Measurements from ENCODE around the gene HEY2.

Gene HEY2

DNA sequence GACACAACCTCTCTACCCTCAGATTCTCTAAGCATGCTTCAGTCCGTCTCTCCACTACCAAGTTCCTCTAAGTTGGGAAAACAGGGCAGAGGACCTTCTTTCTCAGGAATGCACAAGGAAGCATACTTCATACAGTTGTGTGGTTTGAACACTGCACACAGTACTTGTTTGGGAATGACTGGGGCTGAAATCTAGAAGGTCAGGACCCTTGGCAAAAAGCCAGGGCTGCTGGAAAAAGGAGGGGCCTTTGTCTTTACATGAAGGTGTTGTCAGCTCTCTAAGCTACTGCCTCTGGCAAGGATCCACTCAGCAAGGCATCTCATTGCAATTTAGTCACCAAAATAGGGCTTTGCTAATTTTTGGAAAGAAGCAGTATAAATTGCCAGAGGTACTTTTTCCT, 20.7 kb upstream of the HEY2 start:
- Histone ChIP-seq H3K9ac (ENCODE audit: low read length) (no peak overlapping the region), H3K4me1 (ENCODE audit: insufficient read depth, low read length) (no peaks in the 10 kb centered on the region)

DNA sequence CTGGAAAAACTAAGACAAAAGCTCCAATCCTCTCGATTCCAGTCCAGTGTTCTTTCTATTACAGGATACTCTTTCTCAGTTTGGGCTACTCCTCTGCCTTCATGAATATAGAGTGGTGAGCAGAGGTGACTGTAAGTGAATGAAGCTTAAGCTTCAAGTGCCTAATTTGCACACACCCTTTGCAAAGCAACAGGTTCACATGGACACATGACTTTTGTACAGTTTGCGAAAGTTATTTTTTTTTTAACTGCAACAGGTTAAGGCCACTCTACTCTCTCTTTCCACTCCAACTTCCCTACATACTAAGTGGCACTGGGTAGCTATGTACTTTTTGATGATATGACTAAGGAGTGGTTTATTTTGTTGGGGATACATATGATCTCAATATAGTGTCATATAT, 19.4 kb upstream of the HEY2 start:
- Histone ChIP-seq H3K36me3 (ENCODE audit: insufficient read depth, low read length) (no peaks in the 10 kb centered on the region), H3K4me3 (ENCODE audit: low read depth in 1 of 2, low read length in 2 of 2) (no peak overlapping the region), H3K4me1 (ENCODE audit: insufficient read depth, low read length) (no peaks in the 10 kb centered on the region), H3K27ac (ENCODE audit: low read depth, low read length) (no peak overlapping the region), H3K9ac (ENCODE audit: low read length) (no peak overlapping the region), H3K9me3 (ENCODE audit: low read length) (no peaks in the 10 kb centered on the region), H3K27me3 (ENCODE audit: control insufficient read depth in 1 of 2, insufficient read depth in 2 of 2, low read length in 2 of 2) (no peaks in the 10 kb centered on the region)

More for the DNA sequence above, 20.7 kb upstream of the HEY2 start:
- H3K9me3 ChIP-seq (ENCODE audit: low read length) = no peaks in the 10 kb centered on the region
- no peaks in the 10 kb centered on the region for H3K27me3 ChIP-seq (ENCODE audit: control insufficient read depth in 1 of 2, insufficient read depth in 2 of 2, low read length in 2 of 2)
- no peak overlapping the region for H3K27ac ChIP-seq (ENCODE audit: low read depth, low read length)
- H3K36me3 ChIP-seq (ENCODE audit: insufficient read depth, low read length) = no peaks in the 10 kb centered on the region
- no peak overlapping the region for H3K4me3 ChIP-seq (ENCODE audit: low read depth in 1 of 2, low read length in 2 of 2)

DNA sequence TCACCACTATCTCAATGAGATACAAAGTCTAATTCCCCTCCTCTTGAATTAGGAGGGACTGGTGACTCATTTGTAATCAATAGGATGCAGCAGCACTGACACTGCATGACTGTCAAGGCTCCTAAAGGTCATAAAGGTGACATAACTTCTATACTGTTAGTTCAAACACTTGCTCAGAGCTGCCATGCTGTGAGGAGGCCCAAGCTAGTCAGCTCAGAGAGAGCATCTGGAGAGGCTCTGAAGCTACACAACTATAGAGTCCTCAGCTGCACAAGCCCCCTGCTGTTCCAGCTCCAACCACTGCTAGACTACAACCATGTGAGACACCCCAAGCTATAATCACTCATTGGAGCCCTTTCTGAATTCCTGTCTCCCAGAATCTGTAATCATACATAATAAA, 17.0 kb upstream of the HEY2 start:
- no peaks in the 10 kb centered on the region for H3K36me3 ChIP-seq (ENCODE audit: insufficient read depth, low read length)
- no peaks in the 10 kb centered on the region for H3K27me3 ChIP-seq (ENCODE audit: control insufficient read depth in 1 of 2, insufficient read depth in 2 of 2, low read length in 2 of 2)
- H3K4me3 ChIP-seq (ENCODE audit: low read depth in 1 of 2, low read length in 2 of 2) = no peak overlapping the region
- H3K9ac ChIP-seq (ENCODE audit: low read length) = no peak overlapping the region
- no peaks in the 10 kb centered on the region for H3K9me3 ChIP-seq (ENCODE audit: low read length)
- no peak overlapping the region for H3K27ac ChIP-seq (ENCODE audit: low read depth, low read length)
- H3K4me1 ChIP-seq (ENCODE audit: insufficient read depth, low read length) = no peaks in the 10 kb centered on the region

DNA sequence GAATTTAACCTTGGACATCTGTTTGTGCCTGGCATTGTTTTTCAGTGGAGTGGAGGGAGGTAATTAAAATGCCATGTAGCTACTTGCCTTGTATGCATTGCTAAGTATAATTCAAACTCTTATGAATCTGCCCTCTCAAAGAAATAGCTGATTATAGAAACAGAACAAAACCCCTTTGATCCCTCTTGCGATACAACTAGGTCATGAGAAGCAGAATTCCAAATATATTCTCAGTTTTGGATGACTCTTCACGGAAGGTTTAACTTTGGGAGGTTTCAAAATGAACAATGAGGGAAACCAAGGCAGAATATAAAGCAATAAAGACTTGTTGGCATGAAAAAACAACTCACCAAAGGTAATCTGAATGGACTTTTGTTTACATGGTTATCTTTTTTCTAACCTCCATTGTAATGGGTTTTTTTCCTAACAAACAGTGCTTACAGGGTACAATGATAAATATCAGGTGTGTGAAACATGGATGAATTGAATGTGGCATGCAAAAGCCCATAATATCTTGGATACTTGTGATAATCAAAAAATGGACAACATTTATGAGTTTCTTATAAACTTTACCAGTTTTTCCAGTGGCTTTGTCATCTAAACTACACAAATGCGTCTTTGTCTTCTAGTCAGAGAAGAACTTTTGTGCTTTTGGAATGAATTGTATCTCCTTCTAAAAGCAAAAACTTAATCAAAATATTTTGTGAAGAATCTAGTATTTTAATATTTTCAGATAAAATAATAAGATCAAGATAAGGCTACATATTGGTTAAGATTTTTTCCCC, 15.7 kb upstream of the HEY2 start:
- no peak overlapping the region for H3K9ac ChIP-seq (ENCODE audit: low read length)
- no peaks in the 10 kb centered on the region for H3K4me1 ChIP-seq (ENCODE audit: insufficient read depth, low read length)
- H3K36me3 ChIP-seq (ENCODE audit: insufficient read depth, low read length) = no peaks in the 10 kb centered on the region
- no peak overlapping the region for H3K4me3 ChIP-seq (ENCODE audit: low read depth in 1 of 2, low read length in 2 of 2)
- no peaks in the 10 kb centered on the region for H3K27me3 ChIP-seq (ENCODE audit: control insufficient read depth in 1 of 2, insufficient read depth in 2 of 2, low read length in 2 of 2)
- no peak overlapping the region for H3K27ac ChIP-seq (ENCODE audit: low read depth, low read length)
- H3K9me3 ChIP-seq (ENCODE audit: low read length) = no peaks in the 10 kb centered on the region

DNA sequence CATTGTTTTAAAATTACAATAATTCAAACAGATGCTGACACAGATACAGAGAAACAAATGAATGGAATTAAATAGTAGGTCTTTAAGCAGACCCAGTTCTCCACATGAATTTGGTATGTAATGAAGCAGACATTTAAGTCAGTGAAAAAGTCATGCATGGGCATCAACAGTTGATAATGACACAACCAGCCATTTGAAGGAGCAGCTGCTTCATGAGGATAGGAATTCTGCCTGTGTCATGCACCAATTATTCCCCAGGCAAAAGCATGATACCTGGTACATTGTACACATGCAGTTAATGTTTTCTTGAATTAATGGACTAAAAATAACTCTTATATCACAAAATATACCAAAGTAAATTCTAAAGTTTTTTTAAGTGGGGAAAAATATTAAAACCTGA, 11.2 kb upstream of the HEY2 start:
- Histone ChIP-seq H3K9me3 (ENCODE audit: low read length) (no peaks in the 10 kb centered on the region), H3K27me3 (ENCODE audit: control insufficient read depth in 1 of 2, insufficient read depth in 2 of 2, low read length in 2 of 2) (no peaks in the 10 kb centered on the region), H3K9ac (ENCODE audit: low read length) (no peak overlapping the region), H3K36me3 (ENCODE audit: insufficient read depth, low read length) (no peaks in the 10 kb centered on the region), H3K27ac (ENCODE audit: low read depth, low read length) (no peak overlapping the region), H3K4me3 (ENCODE audit: low read depth in 1 of 2, low read length in 2 of 2) (no peak overlapping the region), H3K4me1 (ENCODE audit: insufficient read depth, low read length) (no peaks in the 10 kb centered on the region)

DNA sequence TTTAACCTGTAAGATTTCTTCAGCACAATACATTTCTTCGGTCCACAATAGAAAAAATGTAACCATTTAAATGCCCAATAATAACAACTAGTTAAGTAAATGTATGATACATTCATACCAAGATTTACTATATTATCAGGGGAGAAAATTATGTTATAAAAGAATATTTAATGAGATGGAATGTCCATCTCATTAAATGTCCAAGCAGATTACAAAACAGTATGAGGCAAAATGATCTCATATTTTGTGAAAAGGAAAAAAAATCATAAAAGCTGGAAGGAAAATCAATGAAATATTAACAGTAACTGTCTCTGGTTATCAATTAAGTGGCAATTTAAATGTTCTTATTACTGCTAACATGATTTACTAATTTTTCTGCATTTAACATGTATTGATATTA, 10.1 kb upstream of the HEY2 start:
- H3K27me3 ChIP-seq (ENCODE audit: control insufficient read depth in 1 of 2, insufficient read depth in 2 of 2, low read length in 2 of 2) = no peaks in the 10 kb centered on the region

DNA sequence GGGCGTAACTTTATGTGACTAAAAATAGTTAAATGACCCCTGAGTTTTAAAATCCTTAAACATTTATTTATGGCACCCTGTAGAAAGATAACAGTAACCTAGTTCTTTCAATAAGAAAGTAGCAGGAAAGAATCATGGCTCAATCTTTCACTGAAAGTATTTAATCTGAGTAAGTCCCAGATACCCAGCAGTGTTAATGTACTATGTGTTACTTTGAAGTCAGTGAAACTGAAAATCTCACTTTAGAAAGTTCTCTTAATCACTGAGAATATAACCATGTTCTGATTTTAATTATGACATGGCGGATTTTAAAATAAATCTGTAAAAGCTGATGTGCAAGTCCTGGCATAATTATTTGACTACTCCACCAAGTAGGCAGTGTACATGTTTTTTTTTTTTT, 8.1 kb upstream of the HEY2 start:
- H3K9ac ChIP-seq (ENCODE audit: low read length) = no peak overlapping the region
- H3K27ac ChIP-seq (ENCODE audit: low read depth, low read length) = no peak overlapping the region
- H3K4me1 ChIP-seq (ENCODE audit: insufficient read depth, low read length) = no peaks in the 10 kb centered on the region
- no peaks in the 10 kb centered on the region for H3K9me3 ChIP-seq (ENCODE audit: low read length)
- no peaks in the 10 kb centered on the region for H3K36me3 ChIP-seq (ENCODE audit: insufficient read depth, low read length)
- no peaks in the 10 kb centered on the region for H3K27me3 ChIP-seq (ENCODE audit: control insufficient read depth in 1 of 2, insufficient read depth in 2 of 2, low read length in 2 of 2)
- H3K4me3 ChIP-seq (ENCODE audit: low read depth in 1 of 2, low read length in 2 of 2) = no peak overlapping the region

More for the DNA sequence above, 10.1 kb upstream of the HEY2 start:
- no peak overlapping the region for H3K27ac ChIP-seq (ENCODE audit: low read depth, low read length)
- no peaks in the 10 kb centered on the region for H3K4me1 ChIP-seq (ENCODE audit: insufficient read depth, low read length)
- H3K36me3 ChIP-seq (ENCODE audit: insufficient read depth, low read length) = no peaks in the 10 kb centered on the region
- no peak overlapping the region for H3K4me3 ChIP-seq (ENCODE audit: low read depth in 1 of 2, low read length in 2 of 2)
- H3K9me3 ChIP-seq (ENCODE audit: low read length) = no peaks in the 10 kb centered on the region
- no peak overlapping the region for H3K9ac ChIP-seq (ENCODE audit: low read length)

DNA sequence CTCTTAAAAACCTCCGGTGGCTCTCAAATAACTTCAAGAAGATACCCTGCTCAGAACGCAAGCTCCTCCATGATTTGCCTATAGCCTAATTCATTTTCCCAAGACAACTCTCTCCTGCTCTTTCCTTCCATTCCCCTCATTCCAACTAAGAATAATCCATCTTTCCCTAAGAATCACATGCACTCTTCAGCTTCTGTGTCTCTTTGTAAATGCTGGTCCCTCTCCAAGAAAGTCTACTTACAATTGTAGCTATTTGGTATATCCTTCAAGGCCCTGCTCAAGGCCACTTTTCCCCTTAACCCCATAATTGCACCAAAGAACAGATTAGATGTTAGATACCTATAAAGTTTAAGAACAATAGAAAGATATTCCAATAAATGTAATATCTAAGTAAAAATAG, 7.4 kb upstream of the HEY2 start:
- Histone ChIP-seq H3K27me3 (ENCODE audit: control insufficient read depth in 1 of 2, insufficient read depth in 2 of 2, low read length in 2 of 2) (peaks cover 0 to 5% of the 10 kb centered on the region in 2 donors), H3K4me1 (ENCODE audit: insufficient read depth, low read length) (no peaks in the 10 kb centered on the region), H3K9me3 (ENCODE audit: low read length) (no peaks in the 10 kb centered on the region), H3K36me3 (ENCODE audit: insufficient read depth, low read length) (no peaks in the 10 kb centered on the region), H3K4me3 (ENCODE audit: low read depth in 1 of 2, low read length in 2 of 2) (no peak overlapping the region), H3K9ac (ENCODE audit: low read length) (no peak overlapping the region), H3K27ac (ENCODE audit: low read depth, low read length) (no peak overlapping the region)

DNA sequence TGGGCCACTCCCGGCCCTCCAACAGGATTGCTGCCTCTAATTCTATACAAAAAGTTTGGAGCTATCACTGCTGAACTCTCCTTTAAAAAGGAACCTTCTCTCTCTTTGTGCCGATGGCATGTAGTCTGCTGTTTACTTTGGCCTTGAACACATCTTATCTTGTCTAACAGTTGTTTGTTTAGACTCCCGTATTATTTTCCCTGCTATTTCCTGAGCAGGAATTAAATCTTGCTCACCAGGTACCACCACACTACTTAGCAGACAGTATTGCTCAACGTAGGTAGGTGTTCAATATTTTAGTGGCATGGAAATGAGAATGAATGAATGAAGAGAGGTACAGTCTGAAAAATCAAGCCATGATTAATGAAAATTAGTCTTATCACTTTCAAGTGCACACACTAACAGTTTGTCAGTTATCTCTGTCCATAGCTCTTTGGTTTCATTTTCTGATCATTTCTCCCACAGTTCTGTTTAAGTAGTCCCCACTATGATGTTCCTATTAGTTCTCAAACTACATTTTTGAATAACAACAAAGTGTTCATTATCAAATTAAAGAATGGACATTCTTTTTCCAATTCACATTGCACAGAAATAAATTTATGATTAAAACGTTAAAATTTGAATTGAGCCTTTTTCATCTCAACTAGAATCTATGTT, 6.8 kb upstream of the HEY2 start:
- Histone ChIP-seq H3K4me3 (ENCODE audit: low read depth in 1 of 2, low read length in 2 of 2) (no peak overlapping the region), H3K27ac (ENCODE audit: low read depth, low read length) (no peak overlapping the region), H3K9me3 (ENCODE audit: low read length) (no peaks in the 10 kb centered on the region), H3K9ac (ENCODE audit: low read length) (no peak overlapping the region), H3K36me3 (ENCODE audit: insufficient read depth, low read length) (no peaks in the 10 kb centered on the region), H3K4me1 (ENCODE audit: insufficient read depth, low read length) (no peaks in the 10 kb centered on the region), H3K27me3 (ENCODE audit: control insufficient read depth in 1 of 2, insufficient read depth in 2 of 2, low read length in 2 of 2) (peaks cover 2 to 9% of the 10 kb centered on the region in 2 donors)

DNA sequence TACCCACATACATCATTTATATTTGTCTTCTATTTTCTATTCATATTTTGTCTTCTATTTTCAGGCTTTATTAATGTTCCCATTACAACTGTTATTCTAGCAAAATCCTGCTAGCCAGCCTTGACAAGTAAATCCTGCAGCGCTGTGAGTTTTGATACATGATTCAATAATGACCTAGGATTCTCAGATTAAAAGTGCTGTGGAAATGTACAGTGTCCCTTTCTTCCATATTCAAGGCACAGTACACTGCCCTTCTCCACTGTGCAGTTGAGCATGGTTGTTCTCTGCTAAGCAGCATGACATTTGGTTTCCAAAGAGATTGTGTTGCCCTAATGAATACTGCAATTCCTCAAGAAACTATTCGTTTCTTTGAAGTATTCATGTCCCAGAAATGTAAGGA, 5.8 kb upstream of the HEY2 start:
- H3K27ac ChIP-seq (ENCODE audit: low read depth, low read length) = no peak overlapping the region
- no peak overlapping the region for H3K4me3 ChIP-seq (ENCODE audit: low read depth in 1 of 2, low read length in 2 of 2)
- no peak overlapping the region for H3K9ac ChIP-seq (ENCODE audit: low read length)
- H3K4me1 ChIP-seq (ENCODE audit: insufficient read depth, low read length) = peaks cover 3% of the 10 kb centered on the region
- H3K36me3 ChIP-seq (ENCODE audit: insufficient read depth, low read length) = no peaks in the 10 kb centered on the region
- H3K27me3 ChIP-seq (ENCODE audit: control insufficient read depth in 1 of 2, insufficient read depth in 2 of 2, low read length in 2 of 2) = peaks cover 5 to 12% of the 10 kb centered on the region in 2 donors
- H3K9me3 ChIP-seq (ENCODE audit: low read length) = no peaks in the 10 kb centered on the region

DNA sequence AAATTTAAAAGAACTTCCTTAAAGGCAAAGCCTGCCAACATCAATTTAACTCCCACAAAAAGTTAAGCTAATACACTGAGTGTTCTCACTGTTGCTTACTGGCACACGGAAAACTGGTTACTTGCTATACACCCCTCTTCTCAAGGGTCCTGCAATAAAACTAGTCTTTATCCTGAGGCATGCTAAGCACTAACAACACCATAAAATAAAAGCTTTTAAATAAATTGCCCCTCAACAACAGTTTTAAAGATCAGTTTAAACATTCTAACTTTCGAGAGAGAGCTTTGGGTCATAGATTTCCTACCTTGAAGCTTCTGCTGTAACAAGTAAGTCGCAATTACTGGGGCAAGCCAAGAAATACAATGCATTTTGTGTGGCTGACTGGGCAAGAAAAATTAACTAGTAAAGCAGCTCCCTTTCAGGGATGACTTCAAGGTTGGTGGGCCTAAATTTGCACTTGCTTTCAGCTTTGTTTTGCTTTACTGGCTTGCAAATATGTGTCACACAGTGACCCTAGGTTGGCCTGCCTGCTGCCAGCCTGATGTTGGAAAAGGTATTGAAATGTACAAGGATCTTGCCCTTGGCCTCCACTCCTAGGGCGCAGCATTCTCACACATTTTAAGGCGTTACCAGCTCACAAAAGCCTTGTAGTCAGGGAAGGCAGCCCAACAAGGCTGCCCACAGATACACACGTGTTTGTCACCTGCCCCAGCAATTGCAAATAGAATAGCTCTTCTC, 4.0 kb upstream of the HEY2 start:
- H3K36me3 ChIP-seq (ENCODE audit: insufficient read depth, low read length) = no peaks in the 10 kb centered on the region
- H3K27ac ChIP-seq (ENCODE audit: low read depth, low read length) = no peak overlapping the region
- no peaks in the 10 kb centered on the region for H3K9me3 ChIP-seq (ENCODE audit: low read length)
- no peak overlapping the region for H3K9ac ChIP-seq (ENCODE audit: low read length)
- H3K27me3 ChIP-seq (ENCODE audit: control insufficient read depth in 1 of 2, insufficient read depth in 2 of 2, low read length in 2 of 2) = peaks cover 14 to 23% of the 10 kb centered on the region in 2 donors
- H3K4me3 ChIP-seq (ENCODE audit: low read depth in 1 of 2, low read length in 2 of 2) = no peak overlapping the region
- peaks cover 12% of the 10 kb centered on the region for H3K4me1 ChIP-seq (ENCODE audit: insufficient read depth, low read length)
